ENCODE results near the gene FAT1. TPM values are rescaled to one million over a fixed set of nuclear protein-coding genes. Genes with fewer than 3 reads are reported as not detected.

Gene FAT1
- total and polyA plus RNA-seq, 12 donors, result 20.4 to 131 (median 75.5) TPM

DNA sequence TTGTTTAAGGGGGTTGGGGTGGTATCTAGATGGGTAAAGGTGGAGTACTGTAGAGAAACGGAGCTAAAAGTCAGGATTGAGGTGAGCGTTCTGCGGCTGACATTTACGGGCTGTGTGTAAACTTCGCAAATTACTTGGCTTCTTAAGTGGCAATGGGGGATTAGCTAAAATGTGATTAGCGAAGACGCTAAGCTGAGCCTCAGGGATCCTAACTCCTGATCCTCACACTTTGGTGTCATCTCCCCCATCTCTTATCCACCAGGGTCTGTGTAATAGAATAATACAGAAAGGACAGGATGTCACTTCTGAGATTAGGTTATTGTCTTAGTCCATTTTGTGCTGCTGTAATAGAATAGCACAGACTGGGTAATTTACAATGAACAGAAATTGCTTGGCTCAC, 10.6 kb upstream of the FAT1 start:
- no peak overlapping the region for H3K27ac ChIP-seq

DNA sequence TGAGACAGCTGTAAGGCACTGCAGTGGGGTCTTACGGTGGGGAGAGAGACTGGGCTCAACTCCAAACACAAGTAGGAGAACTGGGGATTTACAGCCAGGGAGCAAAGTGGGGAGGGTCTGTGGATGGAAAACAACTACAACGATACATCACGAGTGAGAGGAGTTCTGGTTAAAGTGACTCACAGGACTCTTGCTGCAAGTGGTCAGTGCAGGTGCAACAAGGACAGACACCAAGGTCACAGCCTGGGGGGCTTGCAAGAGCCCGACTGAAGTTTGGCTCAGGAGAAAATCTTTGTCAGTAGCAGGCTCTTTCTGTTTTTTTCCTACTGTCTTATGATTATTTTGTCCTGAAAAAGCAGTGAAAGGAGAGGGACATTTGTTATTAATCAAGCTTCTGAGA, 10.1 kb upstream of the FAT1 start:
- DNase-seq (no peak), ATAC-seq (no peak)
- peaks cover 0 to 5% (median 0%) of the 10 kb centered on the region in 7 donors for H3K27me3 ChIP-seq
- TF ChIP-seq, protein P1, sequence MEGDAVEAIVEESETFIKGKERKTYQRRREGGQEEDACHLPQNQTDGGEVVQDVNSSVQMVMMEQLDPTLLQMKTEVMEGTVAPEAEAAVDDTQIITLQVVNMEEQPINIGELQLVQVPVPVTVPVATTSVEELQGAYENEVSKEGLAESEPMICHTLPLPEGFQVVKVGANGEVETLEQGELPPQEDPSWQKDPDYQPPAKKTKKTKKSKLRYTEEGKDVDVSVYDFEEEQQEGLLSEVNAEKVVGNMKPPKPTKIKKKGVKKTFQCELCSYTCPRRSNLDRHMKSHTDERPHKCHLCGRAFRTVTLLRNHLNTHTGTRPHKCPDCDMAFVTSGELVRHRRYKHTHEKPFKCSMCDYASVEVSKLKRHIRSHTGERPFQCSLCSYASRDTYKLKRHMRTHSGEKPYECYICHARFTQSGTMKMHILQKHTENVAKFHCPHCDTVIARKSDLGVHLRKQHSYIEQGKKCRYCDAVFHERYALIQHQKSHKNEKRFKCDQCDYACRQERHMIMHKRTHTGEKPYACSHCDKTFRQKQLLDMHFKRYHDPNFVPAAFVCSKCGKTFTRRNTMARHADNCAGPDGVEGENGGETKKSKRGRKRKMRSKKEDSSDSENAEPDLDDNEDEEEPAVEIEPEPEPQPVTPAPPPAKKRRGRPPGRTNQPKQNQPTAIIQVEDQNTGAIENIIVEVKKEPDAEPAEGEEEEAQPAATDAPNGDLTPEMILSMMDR (IDR thresholded peaks at IDR 0.05), result no peak
- H3K27ac ChIP-seq, result no peak overlapping the region
- no peaks in the 10 kb centered on the region for H3K36me3 ChIP-seq
- no peak overlapping the region for H3K4me3 ChIP-seq
- WGBS, 2 donors, result 46 to 48% methylated on average over 4 of the region's 4 CpGs
- H3K4me1 ChIP-seq, result no peaks in the 10 kb centered on the region
- intact Hi-C loops (cut with DNase I), result no loop called here
- no peaks in the 10 kb centered on the region for H3K9me3 ChIP-seq

More for the DNA sequence above, 10.6 kb upstream of the FAT1 start:
- no peaks in the 10 kb centered on the region for H3K4me1 ChIP-seq
- intact Hi-C loops (cut with DNase I), result no loop called here
- no peak overlapping the region for H3K4me3 ChIP-seq
- H3K9me3 ChIP-seq, result no peaks in the 10 kb centered on the region
- H3K36me3 ChIP-seq, result no peaks in the 10 kb centered on the region
- ATAC-seq, result no peak
- 78 to 89% methylated on average over 7 of the region's 7 CpGs for WGBS, 2 donors
- TF ChIP-seq, protein P1 (IDR thresholded peaks at IDR 0.05), result no peak
- H3K27me3 ChIP-seq, result peaks cover 0 to 4% (median 0%) of the 10 kb centered on the region in 7 donors
- no peak for DNase-seq

DNA sequence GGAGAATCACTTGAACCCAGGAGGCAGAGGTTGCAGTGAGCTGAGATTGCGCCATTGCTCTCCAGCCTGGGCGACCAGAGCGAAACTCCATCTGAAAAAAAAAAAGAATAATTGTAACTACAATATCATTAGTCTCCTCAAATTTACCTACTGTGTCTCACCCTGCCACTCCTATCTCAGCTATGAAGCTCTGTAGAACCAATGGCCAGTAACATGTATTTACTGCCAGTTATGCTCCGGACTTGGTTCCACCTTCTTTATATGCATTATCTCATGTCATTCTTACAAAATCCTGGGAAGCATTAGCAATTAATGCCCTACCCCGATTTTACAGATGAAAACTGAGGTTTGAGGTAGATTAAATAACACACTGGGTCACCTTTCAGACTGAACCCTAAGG, 7.0 kb upstream of the FAT1 start:
- Histone ChIP-seq H3K4me3 (no peak overlapping the region), H3K36me3 (no peaks in the 10 kb centered on the region), H3K27ac (no peak overlapping the region), H3K27me3 (peaks cover 0 to 32% (median 13%) of the 10 kb centered on the region in 7 donors), H3K9me3 (no peaks in the 10 kb centered on the region), H3K4me1 (peaks cover 0 to 15% (median 3%) of the 10 kb centered on the region in 9 donors)
- TF ChIP-seq, protein P1 (IDR thresholded peaks at IDR 0.05), result no peak
- intact Hi-C loops (cut with DNase I), result no loop called here
- WGBS, 2 donors, result 90 to 92% methylated on average over 5 of the region's 5 CpGs
- ATAC-seq (no peak), DNase-seq (no peak)

DNA sequence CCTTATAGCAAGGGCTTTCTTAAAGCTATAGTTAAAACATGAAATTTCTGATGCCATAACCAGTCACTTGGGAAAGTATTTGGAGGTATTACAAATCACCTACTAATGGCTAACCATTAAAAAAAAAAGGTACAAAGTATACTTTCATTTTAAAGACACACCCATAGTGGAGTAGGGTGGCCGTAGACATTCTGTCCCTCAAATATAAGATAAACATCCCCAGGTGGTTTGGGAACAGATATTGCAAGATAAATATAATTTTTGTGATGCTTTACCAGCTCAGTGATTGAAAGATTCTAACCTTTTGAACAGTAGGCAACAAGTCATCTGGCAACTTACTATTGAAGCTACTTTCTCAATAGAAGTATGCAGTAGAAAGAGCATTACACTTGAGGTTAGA, 6.2 kb upstream of the FAT1 start:
- no peak overlapping the region for H3K4me3 ChIP-seq
- no peak overlapping the region for H3K27ac ChIP-seq
- WGBS, 2 donors, result 89 to 91% methylated on average over 1 of the region's 1 CpG
- peaks cover 0 to 39% (median 13%) of the 10 kb centered on the region in 7 donors for H3K27me3 ChIP-seq
- TF ChIP-seq, protein P1 (IDR thresholded peaks at IDR 0.05), result no peak
- no peak for DNase-seq
- intact Hi-C loops (cut with DNase I), result loop anchor here in 6 of 10 donors (5.0 to 10.0 kb wide), 6 partner anchors 65 to 447 kb away; no protein-coding TSS in a partner anchor
- no peak for ATAC-seq
- H3K36me3 ChIP-seq, result no peaks in the 10 kb centered on the region
- peaks cover 0 to 15% (median 7%) of the 10 kb centered on the region in 9 donors for H3K4me1 ChIP-seq
- no peaks in the 10 kb centered on the region for H3K9me3 ChIP-seq
